ENCODE data around the gene NTN1.
A peak's percentile ranks its signal among the peaks of the same experiment; 100 is the strongest.

Gene NTN1

GRCh38 chr17:9241371-9241712, 220.0 kb downstream of the NTN1 start:
- TF ChIP-seq, protein P1, sequence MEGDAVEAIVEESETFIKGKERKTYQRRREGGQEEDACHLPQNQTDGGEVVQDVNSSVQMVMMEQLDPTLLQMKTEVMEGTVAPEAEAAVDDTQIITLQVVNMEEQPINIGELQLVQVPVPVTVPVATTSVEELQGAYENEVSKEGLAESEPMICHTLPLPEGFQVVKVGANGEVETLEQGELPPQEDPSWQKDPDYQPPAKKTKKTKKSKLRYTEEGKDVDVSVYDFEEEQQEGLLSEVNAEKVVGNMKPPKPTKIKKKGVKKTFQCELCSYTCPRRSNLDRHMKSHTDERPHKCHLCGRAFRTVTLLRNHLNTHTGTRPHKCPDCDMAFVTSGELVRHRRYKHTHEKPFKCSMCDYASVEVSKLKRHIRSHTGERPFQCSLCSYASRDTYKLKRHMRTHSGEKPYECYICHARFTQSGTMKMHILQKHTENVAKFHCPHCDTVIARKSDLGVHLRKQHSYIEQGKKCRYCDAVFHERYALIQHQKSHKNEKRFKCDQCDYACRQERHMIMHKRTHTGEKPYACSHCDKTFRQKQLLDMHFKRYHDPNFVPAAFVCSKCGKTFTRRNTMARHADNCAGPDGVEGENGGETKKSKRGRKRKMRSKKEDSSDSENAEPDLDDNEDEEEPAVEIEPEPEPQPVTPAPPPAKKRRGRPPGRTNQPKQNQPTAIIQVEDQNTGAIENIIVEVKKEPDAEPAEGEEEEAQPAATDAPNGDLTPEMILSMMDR (IDR thresholded peaks at IDR 0.05; ENCODE audit: low read length, missing control alignments) = no peak
- H3K4me3 ChIP-seq (replicated peaks; ENCODE audit: low read depth, low read length) = no peak overlapping the region
- no peak for DNase-seq (ENCODE audit: low read depth)

GRCh38 chr17:9241774-9242496, 220.6 kb downstream of the NTN1 start:
- TF ChIP-seq, protein P1 (IDR thresholded peaks at IDR 0.05; ENCODE audit: low read length, missing control alignments) = no peak
- DNase-seq (ENCODE audit: low read depth) = no peak

DNA sequence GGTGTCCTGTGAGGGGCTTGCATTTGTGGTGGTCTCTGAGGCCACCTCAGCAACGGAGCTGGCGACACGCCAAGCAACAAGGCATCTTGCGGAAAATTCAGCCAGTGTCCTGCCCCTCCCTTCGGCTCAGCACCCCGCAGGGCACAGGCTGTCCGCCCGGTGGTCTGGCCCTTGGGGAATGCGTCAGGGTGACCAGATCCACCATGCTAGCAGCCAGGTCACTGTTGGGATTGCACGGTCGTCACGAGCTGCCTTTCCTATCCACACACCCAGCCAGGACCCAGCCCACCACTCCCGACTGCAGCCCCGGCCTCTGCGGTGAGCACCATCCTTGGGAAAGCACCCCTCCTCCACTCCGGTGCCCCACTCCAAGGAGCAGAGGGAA, 221.2 kb downstream of the NTN1 start:
- no peak for DNase-seq (ENCODE audit: low read depth)
- H3K4me3 ChIP-seq (replicated peaks; ENCODE audit: low read depth, low read length) = no peak overlapping the region
- TF ChIP-seq, protein P1 (IDR thresholded peaks at IDR 0.05; ENCODE audit: low read length, missing control alignments) = no peak

More at GRCh38 chr17:9241774-9242496, 220.6 kb downstream of the NTN1 start:
- no peak overlapping the region for H3K4me3 ChIP-seq (replicated peaks; ENCODE audit: low read depth, low read length)

DNA sequence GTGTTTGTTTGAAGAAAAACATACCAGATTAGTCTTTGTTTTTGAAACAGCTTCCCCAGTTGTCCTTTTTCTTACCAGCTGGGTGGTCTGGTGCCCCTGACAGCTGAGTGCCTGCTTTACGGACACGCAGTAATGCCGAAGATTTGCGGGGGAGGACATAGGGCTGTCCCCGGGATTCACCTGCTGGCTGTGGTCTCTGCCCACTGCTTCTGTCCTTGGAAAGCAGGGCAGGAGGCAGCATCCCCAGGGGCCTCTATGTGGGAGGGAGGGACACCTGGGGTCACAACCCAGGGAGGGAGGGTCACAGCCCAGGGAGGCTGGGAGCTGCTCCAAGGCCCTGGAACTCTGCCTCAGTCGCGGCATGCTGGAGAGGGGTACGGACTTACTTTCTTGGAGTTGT, 221.7 kb downstream of the NTN1 start:
- DNase-seq (ENCODE audit: low read depth) = no peak
- TF ChIP-seq, protein P1 (IDR thresholded peaks at IDR 0.05; ENCODE audit: low read length, missing control alignments) = no peak
- no peak overlapping the region for H3K4me3 ChIP-seq (replicated peaks; ENCODE audit: low read depth, low read length)

DNA sequence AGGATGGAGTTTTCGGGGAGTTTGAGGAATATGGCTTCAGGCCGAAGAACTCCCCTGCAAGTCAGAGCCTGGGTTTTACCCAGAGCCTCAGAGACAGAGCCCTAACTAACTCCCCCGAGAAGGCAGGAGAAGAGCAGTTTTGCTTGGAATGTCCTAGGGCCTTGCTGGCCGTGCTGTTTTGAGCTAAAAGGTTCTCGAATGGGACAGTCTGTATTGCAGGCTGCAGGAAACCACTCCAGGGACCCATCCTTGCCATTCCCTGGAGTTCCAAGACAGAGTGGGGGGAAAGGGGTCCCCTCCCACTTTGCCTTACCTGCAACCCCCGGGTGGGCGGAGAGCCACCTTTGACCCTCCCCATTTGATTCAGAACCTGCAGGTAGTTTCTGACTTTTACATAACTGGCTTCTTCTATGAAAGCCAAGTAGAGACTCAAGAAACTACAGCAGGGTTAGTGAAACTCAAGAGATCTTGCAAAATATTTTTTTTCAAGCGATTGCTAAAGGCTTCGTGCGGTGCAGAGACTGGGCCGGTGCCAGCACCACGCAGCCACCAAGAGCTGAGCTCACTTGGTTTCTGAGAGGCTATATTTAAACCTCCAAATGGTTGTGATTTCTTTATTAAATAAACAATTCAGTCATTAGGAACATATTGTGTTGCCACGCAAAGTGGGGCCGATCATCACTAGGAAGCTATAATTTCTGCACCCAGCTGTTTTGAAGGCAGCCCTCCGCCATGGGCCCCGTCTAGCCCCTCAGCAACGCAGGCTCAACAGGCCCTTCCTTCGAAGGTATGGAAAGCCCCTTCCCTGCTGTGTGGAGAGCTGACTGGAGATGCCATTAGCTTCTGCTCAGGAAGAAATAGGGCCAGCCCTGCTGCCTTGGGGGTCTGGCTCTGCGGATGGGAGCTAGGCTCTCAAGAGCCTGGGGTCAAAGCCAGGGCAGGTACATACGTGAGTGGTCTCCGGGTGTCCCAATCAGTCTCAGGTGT, 223.0 kb downstream of the NTN1 start:
- no peak overlapping the region for H3K4me3 ChIP-seq (replicated peaks; ENCODE audit: low read depth, low read length)
- peak; percentile 36 for DNase-seq (ENCODE audit: low read depth)
- TF ChIP-seq, protein P1 (IDR thresholded peaks at IDR 0.05; ENCODE audit: low read length, missing control alignments) = no peak

GRCh38 chr17:9247401-9247938, 226.2 kb downstream of the NTN1 start:
- no peak for DNase-seq (ENCODE audit: low read depth)
- H3K4me3 ChIP-seq (replicated peaks; ENCODE audit: low read depth, low read length) = no peak overlapping the region
- TF ChIP-seq, protein P1 (IDR thresholded peaks at IDR 0.05; ENCODE audit: low read length, missing control alignments) = no peak

Measured in fibroblast of pulmonary artery (primary cell).